Measurements from ENCODE around the gene FYN. TPM values are rescaled to one million over a fixed set of nuclear protein-coding genes. Genes with fewer than 3 reads are reported as not detected.

The FYN gene
- total and polyA plus RNA-seq, 2 of the 13 experiments (the other 11 are each of a cell fraction or from before 2014, with no cell fraction given) = 15.5 to 24.6 TPM

DNA sequence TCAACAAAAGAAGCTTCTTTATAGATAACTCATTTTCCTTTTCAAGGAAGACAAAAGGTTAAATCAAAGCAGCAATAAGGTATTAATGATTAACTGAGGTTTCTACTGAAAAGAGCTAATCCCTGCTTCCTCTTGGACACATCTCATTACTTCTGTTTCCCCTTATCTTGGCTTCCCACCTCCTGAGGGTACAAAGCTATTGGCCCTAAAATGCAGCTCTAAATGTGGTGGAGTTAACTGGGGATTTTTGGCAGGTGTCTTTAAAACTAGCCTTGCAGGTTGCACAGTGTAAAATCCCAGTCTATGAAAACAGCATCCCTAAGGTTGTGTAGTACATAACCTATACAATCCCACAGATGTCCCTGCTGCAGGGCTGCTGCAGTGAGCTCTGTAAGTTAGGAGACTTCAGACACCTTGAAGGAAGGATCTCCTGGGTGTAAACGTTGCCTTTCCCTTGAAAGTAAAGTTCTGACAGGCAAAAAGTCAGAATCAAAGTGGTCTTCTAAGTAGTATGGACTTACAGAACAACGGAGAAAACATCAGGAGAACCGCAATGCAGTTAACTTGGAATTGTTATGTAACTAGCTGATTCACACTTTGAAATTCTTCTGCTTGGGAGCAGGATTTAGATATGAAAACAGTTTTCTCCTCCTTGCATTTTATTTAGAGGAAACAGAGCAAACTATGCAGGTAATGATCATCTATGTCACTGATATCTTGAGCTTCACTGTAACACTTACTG is 195.8 kb downstream of the FYN start (continued):
- no peak for TF ChIP-seq GZF1 (CRISPR knock-in tag; IDR thresholded peaks at IDR 0.05)
- TF ChIP-seq POLR2G (IDR thresholded peaks at IDR 0.05; ENCODE audit: low read depth, low read length) = no peak
- 0 out of 2 replicates have a peak, but pooled peaks have one; percentile 68 for TF ChIP-seq ZSCAN9 (CRISPR knock-in tag; IDR thresholded peaks at IDR 0.05; ENCODE audit: borderline replicate concordance)
- no peak for TF ChIP-seq ARID2 (CRISPR knock-in tag; IDR thresholded peaks at IDR 0.05; ENCODE audit: borderline replicate concordance)
- no peak for TF ChIP-seq SKIL (CRISPR knock-in tag; IDR thresholded peaks at IDR 0.05; ENCODE audit: borderline replicate concordance)
- no peak for TF ChIP-seq CENPT (CRISPR knock-in tag; IDR thresholded peaks at IDR 0.05; ENCODE audit: low read depth)
- no peak for TF ChIP-seq ZSCAN12 (CRISPR knock-in tag; IDR thresholded peaks at IDR 0.05)
- no peak for TF ChIP-seq E2F1 (CRISPR knock-in tag; IDR thresholded peaks at IDR 0.05)
- TF ChIP-seq NR2F2 (IDR thresholded peaks at IDR 0.05; ENCODE audit: borderline replicate concordance, low read depth) = no peak
- TF ChIP-seq SMAD3 (CRISPR knock-in tag; IDR thresholded peaks at IDR 0.05) = peak; percentile 30; the same call in 1 of the 2 replicates
- TF ChIP-seq FLYWCH1 (CRISPR knock-in tag; IDR thresholded peaks at IDR 0.05) = no peak
- TF ChIP-seq TFDP2 (CRISPR knock-in tag; IDR thresholded peaks at IDR 0.05) = 0 out of 2 replicates have a peak, but pooled peaks have one; percentile 36
- TF ChIP-seq GFI1 (CRISPR knock-in tag; IDR thresholded peaks at IDR 0.05; ENCODE audit: borderline replicate concordance) = peak; percentile 85
- no peak for TF ChIP-seq LRRFIP1 (CRISPR knock-in tag; conservative IDR thresholded peaks at IDR 0.05)
- TF ChIP-seq, protein P1, sequence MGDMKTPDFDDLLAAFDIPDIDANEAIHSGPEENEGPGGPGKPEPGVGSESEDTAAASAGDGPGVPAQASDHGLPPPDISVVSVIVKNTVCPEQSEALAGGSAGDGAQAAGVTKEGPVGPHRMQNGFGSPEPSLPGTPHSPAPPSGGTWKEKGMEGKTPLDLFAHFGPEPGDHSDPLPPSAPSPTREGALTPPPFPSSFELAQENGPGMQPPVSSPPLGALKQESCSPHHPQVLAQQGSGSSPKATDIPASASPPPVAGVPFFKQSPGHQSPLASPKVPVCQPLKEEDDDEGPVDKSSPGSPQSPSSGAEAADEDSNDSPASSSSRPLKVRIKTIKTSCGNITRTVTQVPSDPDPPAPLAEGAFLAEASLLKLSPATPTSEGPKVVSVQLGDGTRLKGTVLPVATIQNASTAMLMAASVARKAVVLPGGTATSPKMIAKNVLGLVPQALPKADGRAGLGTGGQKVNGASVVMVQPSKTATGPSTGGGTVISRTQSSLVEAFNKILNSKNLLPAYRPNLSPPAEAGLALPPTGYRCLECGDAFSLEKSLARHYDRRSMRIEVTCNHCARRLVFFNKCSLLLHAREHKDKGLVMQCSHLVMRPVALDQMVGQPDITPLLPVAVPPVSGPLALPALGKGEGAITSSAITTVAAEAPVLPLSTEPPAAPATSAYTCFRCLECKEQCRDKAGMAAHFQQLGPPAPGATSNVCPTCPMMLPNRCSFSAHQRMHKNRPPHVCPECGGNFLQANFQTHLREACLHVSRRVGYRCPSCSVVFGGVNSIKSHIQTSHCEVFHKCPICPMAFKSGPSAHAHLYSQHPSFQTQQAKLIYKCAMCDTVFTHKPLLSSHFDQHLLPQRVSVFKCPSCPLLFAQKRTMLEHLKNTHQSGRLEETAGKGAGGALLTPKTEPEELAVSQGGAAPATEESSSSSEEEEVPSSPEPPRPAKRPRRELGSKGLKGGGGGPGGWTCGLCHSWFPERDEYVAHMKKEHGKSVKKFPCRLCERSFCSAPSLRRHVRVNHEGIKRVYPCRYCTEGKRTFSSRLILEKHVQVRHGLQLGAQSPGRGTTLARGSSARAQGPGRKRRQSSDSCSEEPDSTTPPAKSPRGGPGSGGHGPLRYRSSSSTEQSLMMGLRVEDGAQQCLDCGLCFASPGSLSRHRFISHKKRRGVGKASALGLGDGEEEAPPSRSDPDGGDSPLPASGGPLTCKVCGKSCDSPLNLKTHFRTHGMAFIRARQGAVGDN (CRISPR knock-in tag; IDR thresholded peaks at IDR 0.05) = no peak
- TF ChIP-seq GATAD2A (CRISPR knock-in tag; IDR thresholded peaks at IDR 0.05) = peak; percentile 54; the same call in 1 of the 2 replicates
- no peak for TF ChIP-seq YY1 (IDR thresholded peaks at IDR 0.05; ENCODE audit: insufficient read depth, insufficient replicate concordance, low read depth, low read length)

Measured in HepG2 (cell line).